IMR-90 (cell line): ENCODE measurements around the gene KLRC3. TPM values are rescaled to one million over a fixed set of nuclear protein-coding genes. Genes with fewer than 3 reads are reported as not detected.
"Not testable (repeated sequence)": the region's sequence is repeated elsewhere in the genome, so short reads cannot be mapped to it uniquely, and the experiment has no call there.

Source experiments
- ATAC-seq: fragments of 200-7000 bp; cut with Tn5 transposase; 2 replicates; pipeline ENCODE4 v1.9.1; 2020; ENCODE audit warnings: low read depth, mild to moderate bottlenecking, moderate library complexity
- BruUV-seq: library from RNA; stranded (reverse); fragments of 400-500 nt; replicated peaks from 2 replicates; lab custom pipeline; 2021; lab: Mats Ljungman, UMichigan
- CTCF ChIA-PET: fragments of 300-600 bp; formaldehyde crosslinking; extraction: SDS; loops from one replicate; lab custom pipeline; 2021; ENCODE audit warnings: antibody characterized with exemption; lab: Yijun Ruan, JAX
- POLR2A ChIA-PET: fragments of 300-600 bp; sonication (Branson Sonifier 250); formaldehyde crosslinking; loops from one replicate; lab custom pipeline; 2022; ENCODE audit warnings: antibody characterized with exemption; ENCODE audit not compliant: unreplicated experiment; lab: Charles Lee
- DNase-seq: peaks from one replicate; pipeline ENCODE4 v3.0.0; 2013
- H2AFZ ChIP-seq: replicated peaks from 2 replicates; pipeline ENCODE3; 2013; ENCODE audit warnings: low read length, mild to moderate bottlenecking; ENCODE audit not compliant: poor library complexity
- H2AK5ac ChIP-seq: 2 replicates; pipeline ENCODE4 v1.6.1; 2013; ENCODE audit warnings: low read depth, low read length, inconsistent platforms
- H2AK9ac ChIP-seq: replicated peaks from 2 replicates; pipeline ENCODE3; 2013; ENCODE audit warnings: mild to moderate bottlenecking, low read depth, low read length, moderate library complexity; ENCODE audit not compliant: poor library complexity
- H2BK120ac ChIP-seq: 2 replicates; pipeline ENCODE4 v1.6.1; 2013; ENCODE audit warnings: low read depth, low read length, inconsistent platforms
- H2BK15ac ChIP-seq: 3 replicates; pipeline ENCODE4 v1.6.1; 2013; ENCODE audit warnings: low read depth, low read length, inconsistent platforms
- H2BK20ac ChIP-seq: 2 replicates; pipeline ENCODE4 v1.6.1; 2013; ENCODE audit warnings: low read depth, mild to moderate bottlenecking, inconsistent platforms, low read length, moderate library complexity
- H2BK5ac ChIP-seq: 2 replicates; pipeline ENCODE4 v1.6.1; 2013; ENCODE audit warnings: mild to moderate bottlenecking, low read depth, low read length, inconsistent platforms; ENCODE audit not compliant: poor library complexity, severe bottlenecking
- H3K14ac ChIP-seq: replicated peaks from 2 replicates; pipeline ENCODE4 v1.6.1; 2013; ENCODE audit warnings: low read depth, low read length, inconsistent platforms
- H3K18ac ChIP-seq: 2 replicates; pipeline ENCODE4 v1.6.1; 2013; ENCODE audit warnings: low read depth, low read length, control low read depth
- H3K23ac ChIP-seq: 2 replicates; pipeline ENCODE4 v1.6.1; 2013; ENCODE audit warnings: low read depth, low read length, inconsistent platforms
- H3K27ac ChIP-seq: 2 replicates; pipeline ENCODE4 v1.5.1; 2013; ENCODE audit warnings: mild to moderate bottlenecking, control low read depth, low read length; ENCODE audit not compliant: insufficient read depth
- H3K27me3 ChIP-seq: 2 replicates; pipeline ENCODE4 v1.6.1; 2013; ENCODE audit warnings: low read length; ENCODE audit not compliant: control insufficient read depth, insufficient read depth
- H3K36me3 ChIP-seq: 2 replicates; pipeline ENCODE4 v1.6.1; 2013; ENCODE audit warnings: low read length, mixed read lengths; ENCODE audit not compliant: control insufficient read depth, insufficient read depth
- H3K4ac ChIP-seq: 2 replicates; pipeline ENCODE4 v1.6.1; 2013; ENCODE audit warnings: low read depth, low read length, inconsistent platforms
- H3K4me1 ChIP-seq: 2 replicates; pipeline ENCODE4 v1.6.1; 2013; ENCODE audit warnings: low read length, mixed read lengths; ENCODE audit not compliant: control insufficient read depth, insufficient read depth
- H3K4me2 ChIP-seq: 2 replicates; pipeline ENCODE4 v1.6.1; 2013; ENCODE audit warnings: low read depth, mild to moderate bottlenecking, control low read depth, low read length, moderate library complexity
- H3K4me3 ChIP-seq: 2 replicates; pipeline ENCODE4 v1.5.1; 2013; ENCODE audit warnings: low read depth, mild to moderate bottlenecking, control low read depth, low read length, moderate library complexity; ENCODE audit not compliant: insufficient read depth
- H3K56ac ChIP-seq: 2 replicates; pipeline ENCODE4 v1.6.1; 2013; ENCODE audit warnings: low read length, inconsistent platforms; ENCODE audit not compliant: insufficient read depth; ENCODE audit errors: extremely low read depth
- H3K79me1 ChIP-seq, 2 experiments: 2 replicates each; pipeline ENCODE4 v1.6.1; 2013; ENCODE audit warnings: low read length in 2 of 2, inconsistent platforms in 1 of 2, low read depth in 1 of 2
- H3K9ac ChIP-seq: 2 replicates; pipeline ENCODE4 v1.6.1; 2013; ENCODE audit warnings: low read depth, low read length, control low read depth
- H3K9me1 ChIP-seq: 2 replicates; pipeline ENCODE4 v1.6.1; 2013; ENCODE audit warnings: low read length, inconsistent platforms; ENCODE audit not compliant: insufficient read depth
- H3K9me3 ChIP-seq: 2 replicates; pipeline ENCODE4 v1.6.1; 2013; ENCODE audit warnings: low read length; ENCODE audit not compliant: control insufficient read depth, insufficient read depth
- H4K20me1 ChIP-seq: 2 replicates; pipeline ENCODE4 v1.6.1; 2013; ENCODE audit warnings: low read length, inconsistent platforms; ENCODE audit not compliant: insufficient read depth
- H4K5ac ChIP-seq: 2 replicates; pipeline ENCODE4 v1.6.1; 2013; ENCODE audit warnings: mild to moderate bottlenecking, low read depth, low read length, control low read depth
- H4K8ac ChIP-seq, 2 experiments: 2 replicates each; pipeline ENCODE4 v1.6.1; 2013; ENCODE audit warnings: low read depth in 2 of 2, low read length in 2 of 2, control low read depth in 1 of 2, inconsistent platforms in 1 of 2
- H4K91ac ChIP-seq: 2 replicates; pipeline ENCODE4 v1.6.1; 2013; ENCODE audit warnings: low read depth, low read length, inconsistent platforms; ENCODE audit not compliant: insufficient read depth
- WGBS, 2 experiments: methylation state at CpG; one replicate each; pipeline versions ENCODE4 v1.1.5 to v1.1.7; 2013; ENCODE audit warnings: missing lambda C conversion rate in 2 of 2; ENCODE audit not compliant: insufficient read length in 1 of 2; ENCODE audit errors: extremely low coverage in 2 of 2; 5-methylcytosine and 5-hydroxymethylcytosine counted together
- dilution Hi-C: fragments of 300-500 bp; cut with HindIII; formaldehyde crosslinking; loops from one replicate; pipeline ENCODE4 v1.14.3; 2018; ENCODE audit warnings: low sequenced_read_pairs; ENCODE audit not compliant: unreplicated experiment
- in situ Hi-C: fragments of 300-500 bp; cut with MboI; formaldehyde crosslinking; loops from 3 replicates; pipeline ENCODE4 v1.14.3; 2019; ENCODE audit warnings: low sequenced_read_pairs, inconsistent platforms, mixed read lengths
- intact Hi-C: fragments of 100-400 bp; cut with micrococcal nuclease; formaldehyde crosslinking; loops from 2 replicates; pipeline ENCODE4 v1.10.0; 2022
- polyA plus RNA-seq, 3 experiments: library from polyadenylated mRNA; depleted of rRNA; stranded (reverse); fragments of >200 nt; gene quantifications; 2 replicates each; pipeline ENCODE4 v1.2.3, GENCODE V29; 2012; ENCODE audit warnings: low replicate concordance in 1 of 3
- total RNA-seq: library from RNA; depleted of rRNA; stranded (reverse); fragments of >200 nt; gene quantifications from 2 replicates; pipeline ENCODE4 v1.2.3, GENCODE V29; 2012

KLRC3 gene
- total and polyA plus RNA-seq, 2 of the 4 experiments (the other 2 are of a cell fraction): not detected

DNA sequence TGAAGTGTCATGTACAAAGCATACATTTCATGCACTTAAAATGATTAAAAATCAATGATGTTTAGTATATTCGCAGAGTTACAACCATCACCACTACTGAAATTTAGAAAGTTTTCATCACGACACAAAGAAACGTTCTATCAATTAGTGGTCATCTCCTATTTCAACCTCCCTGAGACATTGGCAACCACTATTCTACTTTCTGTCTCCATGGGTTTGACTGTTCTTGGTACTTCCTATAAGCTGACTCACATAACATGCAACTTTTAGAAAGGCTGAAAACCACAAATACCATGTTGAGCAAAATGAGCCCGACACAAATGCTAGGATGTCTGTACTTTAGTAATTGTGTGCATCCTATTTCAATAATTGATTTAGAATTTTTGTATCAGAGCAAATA, 10.2 kb upstream of the KLRC3 start:
- H3K79me1 ChIP-seq, H3K27me3 ChIP-seq, intact Hi-C loops, ATAC-seq, H4K5ac ChIP-seq, CTCF ChIA-PET, H3K9me1 ChIP-seq, H3K9me3 ChIP-seq, H3K4ac ChIP-seq, H2BK5ac ChIP-seq, H4K91ac ChIP-seq, H2BK20ac ChIP-seq, H3K27ac ChIP-seq, H2BK120ac ChIP-seq, H3K4me2 ChIP-seq, H3K4me1 ChIP-seq, H2AK5ac ChIP-seq, DNase-seq, H3K56ac ChIP-seq, H2AFZ ChIP-seq, H3K4me3 ChIP-seq, H3K14ac ChIP-seq, dilution Hi-C loops, H3K18ac ChIP-seq, H4K20me1 ChIP-seq, H2AK9ac ChIP-seq, in situ Hi-C loops, BruUV-seq, H2BK15ac ChIP-seq, POLR2A ChIA-PET, H3K23ac ChIP-seq, H3K9ac ChIP-seq, H4K8ac ChIP-seq, H3K36me3 ChIP-seq: not testable (repeated sequence)
- WGBS, 2 experiments: no CpG with 5 or more reads among the region's 4 CpGs

DNA sequence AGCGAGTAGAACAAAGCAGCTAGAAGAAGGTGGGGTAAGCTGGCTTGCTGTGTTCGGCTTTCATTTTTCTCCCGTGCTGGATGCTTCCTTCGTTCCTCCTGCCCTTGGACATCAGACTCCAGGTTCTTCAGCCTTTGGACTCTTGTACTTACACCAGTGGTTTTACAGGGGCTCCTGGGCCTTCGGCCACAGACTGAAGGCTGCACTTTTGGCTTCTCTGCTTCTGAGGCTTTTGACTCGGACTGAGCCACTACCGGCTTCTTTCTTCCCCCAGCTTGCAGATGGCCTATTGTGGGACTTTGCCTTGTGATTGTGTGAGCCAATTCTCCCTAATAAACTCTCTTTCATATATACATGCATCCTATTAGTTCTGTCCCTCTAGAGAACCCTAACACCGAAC, 5.5 kb upstream of the KLRC3 start:
- H3K14ac ChIP-seq, H3K4me2 ChIP-seq, H3K4ac ChIP-seq, H2AK5ac ChIP-seq, CTCF ChIA-PET, BruUV-seq, H4K91ac ChIP-seq, intact Hi-C loops, H3K56ac ChIP-seq, H3K4me3 ChIP-seq, H3K27me3 ChIP-seq, H2AFZ ChIP-seq, H3K9ac ChIP-seq, H3K4me1 ChIP-seq, H3K23ac ChIP-seq, H3K9me3 ChIP-seq, H3K36me3 ChIP-seq, H2BK15ac ChIP-seq, H3K79me1 ChIP-seq, H3K27ac ChIP-seq, H4K20me1 ChIP-seq, H3K9me1 ChIP-seq, H3K18ac ChIP-seq, H2BK20ac ChIP-seq, H2BK5ac ChIP-seq, ATAC-seq, H4K5ac ChIP-seq, DNase-seq, H2BK120ac ChIP-seq, dilution Hi-C loops, in situ Hi-C loops, H4K8ac ChIP-seq, POLR2A ChIA-PET, H2AK9ac ChIP-seq: not testable (repeated sequence)
- WGBS, 2 experiments: no CpG with 5 or more reads among the region's 8 CpGs
